Neural progenitor cell (in vitro differentiated cells): ENCODE data around the gene NT5C2. TPM values are rescaled to one million over a fixed set of nuclear protein-coding genes. Genes with fewer than 3 reads are reported as not detected.
"Not testable (repeated sequence)": the region's sequence is repeated elsewhere in the genome, so short reads cannot be mapped to it uniquely, and the experiment has no call there.

Experiments
- DNase-seq: peaks from one replicate; pipeline ENCODE4 v3.0.0-alpha.2; 2016; ENCODE audit warnings: low spot score
- H2AFZ ChIP-seq: fragments of 200-600 bp; sonication (generic); replicated peaks from 2 replicates; pipeline ENCODE4 v1.6.1; 2016; ENCODE audit warnings: antibody characterized with exemption
- H3F3A ChIP-seq: fragments of 200-600 bp; sonication (generic); 2 replicates; pipeline ENCODE4 v1.6.1; 2016; ENCODE audit warnings: antibody characterized with exemption, low read depth
- H3K27ac ChIP-seq: fragments of 200-600 bp; sonication (generic); 2 replicates; pipeline ENCODE4 v1.5.1; 2016; ENCODE audit warnings: mild to moderate bottlenecking
- H3K27me3 ChIP-seq: fragments of 200-600 bp; sonication (generic); 2 replicates; pipeline ENCODE4 v1.6.1; 2016; ENCODE audit warnings: mild to moderate bottlenecking, moderate library complexity
- H3K36me3 ChIP-seq: fragments of 200-600 bp; sonication (generic); 2 replicates; pipeline ENCODE4 v1.5.1; 2016
- H3K4me1 ChIP-seq: fragments of 200-600 bp; sonication (generic); 2 replicates; pipeline ENCODE4 v1.6.1; 2016; ENCODE audit warnings: mixed run types
- H3K4me2 ChIP-seq: fragments of 200-600 bp; sonication (generic); 2 replicates; pipeline ENCODE4 v1.6.1; 2016
- H3K4me3 ChIP-seq: fragments of 200-600 bp; sonication (generic); 2 replicates; pipeline ENCODE4 v1.5.1; 2016
- H3K79me2 ChIP-seq: fragments of 200-600 bp; sonication (generic); 2 replicates; pipeline ENCODE4 v1.6.1; 2016; ENCODE audit warnings: low read depth
- H3K9ac ChIP-seq: fragments of 200-600 bp; sonication (generic); 2 replicates; pipeline ENCODE4 v1.6.1; 2016
- H3K9me3 ChIP-seq: fragments of 200-600 bp; sonication (generic); 2 replicates; pipeline ENCODE4 v1.5.1; 2016; ENCODE audit warnings: low read depth
- H4K20me1 ChIP-seq: fragments of 200-600 bp; sonication (generic); 2 replicates; pipeline ENCODE4 v1.6.1; 2016; ENCODE audit warnings: low read depth
- H3K27ac Mint-ChIP-seq: 3 replicates; pipeline ENCODE4 v1.8.0; 2021; ENCODE audit warnings: mixed read lengths
- H3K27me3 Mint-ChIP-seq: 2 replicates; pipeline ENCODE4 v1.8.0; 2022; ENCODE audit warnings: low read depth, mild to moderate bottlenecking, inconsistent platforms, moderate library complexity, mixed read lengths; ENCODE audit not compliant: insufficient read depth
- H3K36me3 Mint-ChIP-seq: 3 replicates; pipeline ENCODE4 v1.8.0; 2021; ENCODE audit warnings: mixed read lengths
- H3K4me1 Mint-ChIP-seq: 3 replicates; pipeline ENCODE4 v1.8.0; 2021; ENCODE audit warnings: mixed read lengths
- H3K4me3 Mint-ChIP-seq: 3 replicates; pipeline ENCODE4 v1.8.0; 2021; ENCODE audit warnings: mild to moderate bottlenecking, moderate library complexity, mixed read lengths
- H3K9me3 Mint-ChIP-seq: 3 replicates; pipeline ENCODE4 v1.8.0; 2020; ENCODE audit warnings: mixed read lengths
- EZH2 ChIP-seq: fragments of 200-600 bp; sonication (generic); IDR thresholded peaks from 2 replicates; pipeline ENCODE4 v1.6.1; 2017; ENCODE audit warnings: antibody characterized with exemption, mild to moderate bottlenecking, moderate library complexity
- EZH2phosphoT487 ChIP-seq: fragments of 200-600 bp; sonication (generic); IDR thresholded peaks from 2 replicates; pipeline ENCODE4 v1.6.1; 2017; ENCODE audit warnings: antibody characterized with exemption
- total RNA-seq: library from RNA; depleted of rRNA; stranded (reverse); fragments of >200 nt; gene quantifications from 2 replicates; pipeline ENCODE4 v1.2.3, GENCODE V29; 2015; ENCODE audit warnings: low replicate concordance
- TF ChIP-seq, protein P1 (sequence below): fragments of 200-600 bp; sonication (generic); IDR thresholded peaks from 2 replicates; pipeline ENCODE4 v1.5.1; 2017; ENCODE audit warnings: antibody characterized with exemption, mild to moderate bottlenecking

Gene NT5C2
- total RNA-seq, 1 donor from 2014 or later: 63.6 TPM

DNA sequence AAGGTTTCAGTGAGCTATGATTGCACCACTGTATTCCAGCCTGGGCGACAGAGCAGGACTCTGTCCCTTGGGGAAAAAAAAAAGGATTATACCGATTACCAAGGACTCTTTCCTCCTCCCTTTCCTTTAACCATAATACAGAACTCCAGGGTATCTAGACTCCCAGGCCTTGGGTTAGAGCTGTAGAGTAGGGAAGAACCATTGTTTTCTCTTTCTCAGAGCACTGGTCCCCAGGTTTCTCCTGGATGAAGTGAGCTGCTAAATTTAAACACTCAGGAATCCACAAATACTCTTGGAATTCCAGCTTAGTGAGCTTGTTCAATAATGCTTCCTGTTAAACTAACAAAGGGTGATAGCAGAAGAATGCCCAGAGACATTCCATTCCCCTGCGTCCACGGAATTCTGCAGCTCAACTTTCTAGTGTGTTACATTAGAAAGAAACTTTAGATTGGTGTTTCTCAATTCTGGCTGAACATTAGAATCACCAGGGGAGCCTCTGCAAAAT is 38.0 kb upstream of the NT5C2 start:
- peak overlapping the region; percentile 56 for H3K4me2 ChIP-seq
- H3K9me3 ChIP-seq: no peaks in the 10 kb centered on the region
- Mint-ChIP-seq H3K9me3 (no peaks in the 10 kb centered on the region), H3K4me3 (no peak overlapping the region), H3K36me3 (no peaks in the 10 kb centered on the region), H3K27ac (peak overlapping the region; percentile 85), H3K4me1 (peaks cover 17% of the 10 kb centered on the region), H3K27me3 (peaks cover 5% of the 10 kb centered on the region)
- peaks cover 17% of the 10 kb centered on the region for H3K4me1 ChIP-seq
- TF ChIP-seq EZH2phosphoT487 (no peak), EZH2 (no peak)
- TF ChIP-seq, protein P1, sequence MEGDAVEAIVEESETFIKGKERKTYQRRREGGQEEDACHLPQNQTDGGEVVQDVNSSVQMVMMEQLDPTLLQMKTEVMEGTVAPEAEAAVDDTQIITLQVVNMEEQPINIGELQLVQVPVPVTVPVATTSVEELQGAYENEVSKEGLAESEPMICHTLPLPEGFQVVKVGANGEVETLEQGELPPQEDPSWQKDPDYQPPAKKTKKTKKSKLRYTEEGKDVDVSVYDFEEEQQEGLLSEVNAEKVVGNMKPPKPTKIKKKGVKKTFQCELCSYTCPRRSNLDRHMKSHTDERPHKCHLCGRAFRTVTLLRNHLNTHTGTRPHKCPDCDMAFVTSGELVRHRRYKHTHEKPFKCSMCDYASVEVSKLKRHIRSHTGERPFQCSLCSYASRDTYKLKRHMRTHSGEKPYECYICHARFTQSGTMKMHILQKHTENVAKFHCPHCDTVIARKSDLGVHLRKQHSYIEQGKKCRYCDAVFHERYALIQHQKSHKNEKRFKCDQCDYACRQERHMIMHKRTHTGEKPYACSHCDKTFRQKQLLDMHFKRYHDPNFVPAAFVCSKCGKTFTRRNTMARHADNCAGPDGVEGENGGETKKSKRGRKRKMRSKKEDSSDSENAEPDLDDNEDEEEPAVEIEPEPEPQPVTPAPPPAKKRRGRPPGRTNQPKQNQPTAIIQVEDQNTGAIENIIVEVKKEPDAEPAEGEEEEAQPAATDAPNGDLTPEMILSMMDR: no peak
- H3K4me3 ChIP-seq: no peak overlapping the region
- H3K27ac ChIP-seq: peak overlapping the region; percentile 94
- H4K20me1 ChIP-seq: no peaks in the 10 kb centered on the region
- H3K27me3 ChIP-seq: no peaks in the 10 kb centered on the region
- peak; percentile 83 for DNase-seq
- peaks cover 37% of the 10 kb centered on the region for H3F3A ChIP-seq
- H3K36me3 ChIP-seq: no peaks in the 10 kb centered on the region
- H3K9ac ChIP-seq: no peak overlapping the region
- no peak overlapping the region for H2AFZ ChIP-seq
- no peaks in the 10 kb centered on the region for H3K79me2 ChIP-seq

DNA sequence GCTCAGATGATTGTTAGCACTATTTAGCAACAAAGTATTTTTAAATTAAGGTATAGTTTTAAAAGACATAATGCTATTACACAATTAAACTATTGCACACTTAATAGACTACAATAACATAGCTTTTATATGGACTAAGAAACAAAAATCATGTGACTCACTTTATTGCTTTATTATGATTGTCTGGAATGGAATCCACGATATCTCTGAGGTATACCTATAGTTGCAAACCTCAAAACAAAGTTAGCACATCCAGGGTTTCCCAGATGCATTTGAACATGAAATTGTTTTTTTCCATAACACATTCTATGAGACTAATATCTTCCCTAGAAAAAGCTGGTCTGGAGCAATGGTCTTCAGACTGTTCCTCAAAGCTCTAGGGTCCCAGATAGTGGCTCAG is 34.3 kb upstream of the NT5C2 start:
- Histone ChIP-seq H3K9me3 (no peaks in the 10 kb centered on the region), H3K36me3 (no peaks in the 10 kb centered on the region), H3K9ac (no peak overlapping the region), H3K79me2 (no peaks in the 10 kb centered on the region), H3F3A (peaks cover 30% of the 10 kb centered on the region), H3K4me2 (no peak overlapping the region), H3K4me3 (no peak overlapping the region), H3K27ac (no peak overlapping the region), H2AFZ (no peak overlapping the region), H3K4me1 (peaks cover 17% of the 10 kb centered on the region), H4K20me1 (no peaks in the 10 kb centered on the region), H3K27me3 (no peaks in the 10 kb centered on the region)
- Mint-ChIP-seq H3K27me3 (peaks cover 5% of the 10 kb centered on the region), H3K27ac (no peak overlapping the region), H3K36me3 (no peaks in the 10 kb centered on the region), H3K4me1 (peaks cover 17% of the 10 kb centered on the region), H3K4me3 (no peak overlapping the region), H3K9me3 (peaks cover 13% of the 10 kb centered on the region)
- DNase-seq: no peak
- TF ChIP-seq EZH2phosphoT487: no peak
- no peak for TF ChIP-seq EZH2
- TF ChIP-seq, protein P1: no peak

DNA sequence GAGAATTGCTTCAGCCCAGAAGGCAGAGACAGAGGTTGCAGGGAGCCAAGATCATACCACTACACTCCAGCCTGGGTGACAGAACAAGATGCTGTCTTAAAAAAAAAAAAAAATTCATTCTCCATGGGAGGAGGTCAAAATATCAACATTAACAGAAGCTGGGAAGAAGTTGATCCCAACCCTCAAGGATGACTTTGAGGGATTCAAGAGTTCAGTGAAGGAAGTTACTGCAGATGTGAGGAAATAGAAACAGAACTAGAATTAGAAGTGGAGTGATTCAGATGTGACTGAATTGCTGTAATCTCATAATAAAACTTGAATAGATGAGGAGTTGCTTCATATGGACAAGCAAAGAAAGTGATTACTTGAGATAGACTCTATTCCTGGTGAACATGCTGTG is 32.9 kb upstream of the NT5C2 start:
- DNase-seq: no peak
- Mint-ChIP-seq H3K9me3 (peaks cover 13% of the 10 kb centered on the region), H3K36me3 (no peaks in the 10 kb centered on the region), H3K27me3 (peaks cover 5% of the 10 kb centered on the region), H3K4me1 (peaks cover 8% of the 10 kb centered on the region), H3K4me3 (no peak overlapping the region), H3K27ac (no peak overlapping the region)
- H3K9ac ChIP-seq: no peak overlapping the region
- peaks cover 15% of the 10 kb centered on the region for H3F3A ChIP-seq
- H3K36me3 ChIP-seq: no peaks in the 10 kb centered on the region
- peaks cover 12% of the 10 kb centered on the region for H3K4me1 ChIP-seq
- H3K79me2 ChIP-seq: no peaks in the 10 kb centered on the region
- H3K4me3 ChIP-seq: no peak overlapping the region
- H3K27ac ChIP-seq: no peak overlapping the region
- no peaks in the 10 kb centered on the region for H4K20me1 ChIP-seq
- H2AFZ ChIP-seq: no peak overlapping the region
- no peaks in the 10 kb centered on the region for H3K9me3 ChIP-seq
- no peak overlapping the region for H3K4me2 ChIP-seq
- H3K27me3 ChIP-seq: no peaks in the 10 kb centered on the region
- TF ChIP-seq, protein P1: no peak
- TF ChIP-seq EZH2 (no peak), EZH2phosphoT487 (no peak)

DNA sequence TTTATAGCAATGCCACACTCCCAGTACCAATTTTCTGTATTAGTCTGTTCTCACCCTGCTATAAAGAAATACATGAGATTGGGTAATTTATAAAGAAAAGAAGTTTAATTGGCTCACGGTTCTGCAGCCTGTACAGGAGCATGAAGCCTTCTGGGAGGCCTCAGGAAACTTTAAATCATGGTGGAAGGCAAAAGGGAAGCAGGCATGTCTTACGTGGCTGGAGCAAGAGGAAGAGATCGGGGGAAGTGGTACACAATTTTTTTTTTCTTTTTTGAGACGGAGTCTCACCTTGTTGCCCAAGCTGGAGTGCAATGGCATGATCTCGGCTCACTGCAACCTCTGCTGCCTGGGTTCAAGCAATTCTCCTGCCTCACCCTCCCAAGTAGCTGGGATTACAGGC is 31.6 kb upstream of the NT5C2 start:
- H3K4me2 ChIP-seq, H2AFZ ChIP-seq, H3K4me3 ChIP-seq, H3F3A ChIP-seq, H3K9ac ChIP-seq, H3K4me1 Mint-ChIP-seq, H3K27ac Mint-ChIP-seq, H3K4me1 ChIP-seq, H3K36me3 ChIP-seq, H3K27ac ChIP-seq, H4K20me1 ChIP-seq, H3K4me3 Mint-ChIP-seq, H3K36me3 Mint-ChIP-seq, H3K79me2 ChIP-seq, H3K9me3 ChIP-seq, H3K27me3 Mint-ChIP-seq, H3K27me3 ChIP-seq, DNase-seq: not testable (repeated sequence)
- H3K9me3 Mint-ChIP-seq: peaks cover 13% of the 10 kb centered on the region
